HG03103 (cell line): ENCODE data around the gene GIPC1.
"Not testable (repeated sequence)": the region's sequence is repeated elsewhere in the genome, so short reads cannot be mapped to it uniquely, and the experiment has no call there.

Experiments used
- ATAC-seq: cut with Tn5 transposase; IDR thresholded peaks from one replicate; pipeline ENCODE4 v1.9.1; 2021; ENCODE audit warnings: low read depth; ENCODE audit not compliant: unreplicated experiment

GIPC1 gene

GRCh38 chr19:14472202-14472938 lies 23.6 kb downstream of the GIPC1 start:
- ATAC-seq = no peak

- ATAC-seq = no peak
These were observed 24.3 kb downstream of the GIPC1 start for GRCh38 chr19:14471436-14472187.

- no peak for ATAC-seq
These were observed 25.7 kb downstream of the GIPC1 start for GRCh38 chr19:14470031-14470876.

- no peak for ATAC-seq
These were observed 28.1 kb downstream of the GIPC1 start for GRCh38 chr19:14467816-14468215.

GRCh38 chr19:14467391-14467790 lies 28.5 kb downstream of the GIPC1 start:
- ATAC-seq = no peak

GRCh38 chr19:14463747-14464146 lies 32.2 kb downstream of the GIPC1 start:
- ATAC-seq = no peak

GRCh38 chr19:14462401-14462800 lies 33.5 kb downstream of the GIPC1 start:
- ATAC-seq = not testable (repeated sequence)

- no peak for ATAC-seq
These were observed 35.0 kb downstream of the GIPC1 start for GRCh38 chr19:14460935-14461334.

GRCh38 chr19:14459703-14460102 lies 36.2 kb downstream of the GIPC1 start:
- no peak for ATAC-seq

GRCh38 chr19:14452303-14452702 lies 43.6 kb downstream of the GIPC1 start:
- ATAC-seq = not testable (repeated sequence)

GRCh38 chr19:14450876-14451275 lies 45.1 kb downstream of the GIPC1 start:
- ATAC-seq = no peak

GRCh38 chr19:14450168-14450874 lies 45.6 kb downstream of the GIPC1 start:
- ATAC-seq = no peak

- ATAC-seq = no peak
These were observed 46.6 kb downstream of the GIPC1 start for GRCh38 chr19:14449321-14449720.

GRCh38 chr19:14446336-14447036 lies 49.4 kb downstream of the GIPC1 start:
- no peak for ATAC-seq

GRCh38 chr19:14443632-14444216 lies 52.2 kb downstream of the GIPC1 start:
- ATAC-seq = no peak

- ATAC-seq = no peak
These were observed 52.9 kb downstream of the GIPC1 start for GRCh38 chr19:14442891-14443631.

- no peak for ATAC-seq
These were observed 54.6 kb downstream of the GIPC1 start for GRCh38 chr19:14441041-14441938.

- ATAC-seq = peak; percentile 93
These were observed 55.9 kb downstream of the GIPC1 start for GRCh38 chr19:14440049-14440448.
